Stimulated activated CD8-positive, alpha-beta memory T cell treated with anti-CD3 and anti-CD28 coated beads, Interleukin-4, amount 100 ng/mL, for 1 hour (primary cell): ENCODE data around the gene TMEM38A.

ENCODE experiments used
- DNase-seq, 2 donors: peaks; one replicate each; pipeline ENCODE4 v3.0.0-alpha.2; 2020; ENCODE audit warnings: low read depth in 2 of 2, low spot score in 1 of 2

Gene TMEM38A, protein sequence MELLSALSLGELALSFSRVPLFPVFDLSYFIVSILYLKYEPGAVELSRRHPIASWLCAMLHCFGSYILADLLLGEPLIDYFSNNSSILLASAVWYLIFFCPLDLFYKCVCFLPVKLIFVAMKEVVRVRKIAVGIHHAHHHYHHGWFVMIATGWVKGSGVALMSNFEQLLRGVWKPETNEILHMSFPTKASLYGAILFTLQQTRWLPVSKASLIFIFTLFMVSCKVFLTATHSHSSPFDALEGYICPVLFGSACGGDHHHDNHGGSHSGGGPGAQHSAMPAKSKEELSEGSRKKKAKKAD

DNA sequence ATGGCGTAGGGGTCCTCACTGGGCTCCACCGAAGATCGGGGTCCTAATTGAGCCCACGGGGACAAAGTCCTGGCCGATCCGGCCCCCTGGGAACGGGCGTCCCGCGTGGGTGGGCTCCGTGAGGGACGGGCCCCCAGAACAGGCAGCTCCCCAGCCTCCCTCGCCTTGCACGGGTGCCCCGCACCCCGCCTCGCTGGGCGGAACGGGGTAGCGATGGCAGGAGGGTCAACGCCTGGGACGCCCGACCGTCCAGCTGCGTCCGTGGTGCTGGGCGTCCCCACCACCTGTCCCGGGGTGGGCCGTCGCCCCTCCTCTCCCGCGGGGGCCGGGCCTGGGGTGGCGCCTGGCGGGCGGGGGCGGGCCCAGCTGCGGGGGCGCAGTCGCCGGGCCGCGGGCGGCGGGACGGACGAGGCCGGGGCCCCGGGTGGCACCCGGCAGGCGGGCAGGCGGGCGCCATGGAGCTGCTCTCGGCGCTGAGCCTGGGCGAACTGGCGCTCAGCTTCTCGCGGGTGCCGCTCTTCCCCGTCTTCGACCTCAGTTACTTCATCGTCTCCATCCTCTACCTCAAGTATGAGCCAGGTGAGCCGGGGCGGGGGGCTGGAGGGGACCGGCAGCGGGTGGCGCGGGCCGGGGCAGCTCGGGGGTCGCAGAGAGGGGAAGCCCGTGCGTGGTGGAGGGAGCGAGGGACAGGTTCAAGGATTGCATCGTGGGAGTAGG lies at the start of gene TMEM38A:
Gene TMEM38A, plus strand, starts transcription at position 377 of the 717 bp plus-strand sequence. Its CDS starts 79 bp downstream, at position 456.
- DNase-seq = peak in 1 of 2 donors; percentile 17

DNA sequence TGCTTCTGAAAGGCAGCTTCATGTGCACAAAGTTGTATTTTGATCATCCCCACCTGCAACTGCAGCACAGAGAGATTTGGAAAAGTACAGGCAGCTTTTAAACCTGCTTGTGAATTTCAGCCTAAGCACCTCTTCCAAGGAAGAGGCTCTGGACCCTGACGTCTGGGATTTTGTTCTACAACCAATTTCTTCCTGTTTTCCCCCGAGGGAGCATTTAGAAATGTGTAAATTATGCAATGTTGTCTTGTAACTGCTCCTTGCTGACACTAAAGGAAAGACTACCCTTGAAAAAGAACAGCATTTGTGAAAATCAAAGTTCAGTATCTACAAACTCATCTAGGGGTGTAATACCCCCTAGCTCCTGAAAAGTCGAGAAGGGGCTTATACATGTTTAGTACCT lies 48.3 kb upstream of the TMEM38A start:
- DNase-seq = no peak

DNA sequence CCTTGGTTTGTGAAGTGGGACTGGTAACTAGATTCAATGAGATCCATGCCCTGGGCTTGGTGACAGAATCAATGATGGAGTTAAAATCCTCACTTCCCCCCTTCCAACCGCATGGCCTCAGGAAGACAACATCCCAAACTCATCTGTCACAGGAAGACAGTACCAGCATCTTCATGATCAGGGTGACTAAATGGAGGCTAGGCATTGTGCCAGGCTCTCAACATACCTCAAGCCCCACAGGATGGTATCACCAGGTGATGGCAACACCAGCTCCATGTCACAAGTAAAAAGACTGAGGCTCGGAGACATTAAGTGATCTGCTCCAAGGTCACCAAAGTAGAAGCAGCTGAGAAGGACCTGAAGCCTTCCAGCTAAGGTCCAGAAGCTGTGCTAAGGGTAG lies 47.1 kb upstream of the TMEM38A start:
- DNase-seq = no peak

DNA sequence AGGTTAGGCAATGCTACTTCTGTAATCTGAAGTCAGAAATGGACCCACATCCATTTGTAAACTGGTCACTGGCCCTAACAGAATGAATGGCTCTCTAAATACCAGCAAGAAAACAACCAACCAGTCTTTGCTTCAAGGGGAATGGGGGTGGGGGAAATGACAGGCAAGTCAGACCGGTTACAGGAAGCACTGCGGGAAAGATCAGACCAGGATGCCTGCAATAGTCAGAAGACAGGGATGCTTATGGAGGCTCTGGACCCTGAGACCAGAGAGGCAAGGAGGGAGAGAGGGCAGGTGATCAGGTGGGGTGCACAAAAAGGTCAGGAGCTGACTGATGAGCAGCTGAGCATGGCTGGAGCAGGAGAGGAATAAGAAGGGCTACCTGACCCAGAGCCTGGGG lies 46.0 kb upstream of the TMEM38A start:
- DNase-seq = no peak

DNA sequence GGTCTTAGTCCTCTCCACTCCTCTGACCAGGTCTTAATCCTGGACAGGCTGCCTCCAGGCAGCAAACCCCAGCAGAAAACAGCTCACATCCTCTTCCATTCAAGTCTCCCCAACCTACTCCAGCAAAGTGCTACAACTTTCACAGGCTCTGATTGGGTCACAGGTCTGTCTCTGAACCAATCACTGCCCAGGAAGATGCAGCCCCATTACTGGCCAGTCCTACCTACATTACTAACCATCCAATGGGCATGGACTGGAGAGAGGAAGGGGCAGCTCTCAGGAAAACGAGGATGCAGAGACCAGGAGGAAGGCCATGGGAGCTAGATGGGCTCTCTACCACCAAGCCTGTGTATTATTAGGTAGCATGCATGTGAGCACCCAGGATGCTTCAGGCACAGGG lies 45.1 kb upstream of the TMEM38A start:
- no peak for DNase-seq

DNA sequence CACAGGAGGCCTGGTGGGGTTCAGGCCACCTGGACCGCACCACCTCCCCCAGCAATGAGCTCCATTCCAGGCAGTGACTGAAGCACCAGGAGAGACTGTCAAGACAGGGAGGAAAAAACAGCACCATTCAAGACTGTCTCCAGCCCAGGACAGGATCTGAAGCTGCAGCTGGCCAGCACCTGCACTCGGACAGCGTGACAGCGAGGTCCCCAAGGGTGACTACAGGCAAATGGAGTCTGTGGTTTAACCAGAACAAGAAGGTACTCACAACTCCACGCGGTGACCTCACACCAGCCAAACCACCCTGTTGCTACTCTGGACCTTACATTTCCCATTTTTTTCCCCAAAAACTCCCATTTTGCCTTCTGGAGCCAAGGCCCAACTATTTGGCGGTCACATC lies 42.7 kb upstream of the TMEM38A start:
- DNase-seq = no peak

DNA sequence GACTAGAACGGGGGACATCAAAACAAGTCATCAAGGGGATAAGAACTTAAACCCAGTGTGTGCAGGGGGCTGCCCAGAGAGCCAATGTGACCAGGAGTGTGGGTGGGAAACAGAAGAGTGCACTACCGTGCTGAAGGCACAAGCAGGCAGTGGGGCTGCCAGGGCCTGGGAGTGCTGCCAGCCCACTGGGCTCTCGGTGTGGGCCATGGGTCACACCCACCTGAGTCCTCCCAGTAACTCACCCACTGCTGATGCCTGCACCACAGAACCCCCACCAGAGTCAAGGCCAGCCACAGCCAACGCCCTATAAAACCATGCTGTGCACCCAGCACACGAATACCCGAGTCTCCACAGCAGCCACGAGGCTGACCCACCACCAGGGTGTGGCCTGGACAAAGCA lies 41.5 kb upstream of the TMEM38A start:
- no peak for DNase-seq

DNA sequence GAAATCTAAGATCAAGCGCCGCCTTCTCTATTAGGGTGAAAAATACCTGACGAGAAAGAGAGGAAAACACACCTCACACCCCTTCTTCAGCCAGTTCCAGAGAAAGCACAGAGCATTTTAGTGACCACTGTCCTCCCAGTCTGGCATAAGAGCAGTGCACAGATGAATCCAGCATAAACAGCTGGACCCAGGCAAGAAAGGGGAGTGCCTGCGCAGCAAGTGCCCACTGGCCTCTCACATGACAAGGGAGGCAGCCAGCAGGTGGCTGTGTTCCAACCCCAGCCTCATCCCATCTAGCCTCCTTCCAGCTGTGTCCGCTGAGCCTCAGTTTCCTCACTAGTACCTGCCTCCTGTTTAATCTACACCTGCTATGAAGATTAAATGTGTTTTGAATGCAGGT lies 40.9 kb upstream of the TMEM38A start:
- DNase-seq = no peak

DNA sequence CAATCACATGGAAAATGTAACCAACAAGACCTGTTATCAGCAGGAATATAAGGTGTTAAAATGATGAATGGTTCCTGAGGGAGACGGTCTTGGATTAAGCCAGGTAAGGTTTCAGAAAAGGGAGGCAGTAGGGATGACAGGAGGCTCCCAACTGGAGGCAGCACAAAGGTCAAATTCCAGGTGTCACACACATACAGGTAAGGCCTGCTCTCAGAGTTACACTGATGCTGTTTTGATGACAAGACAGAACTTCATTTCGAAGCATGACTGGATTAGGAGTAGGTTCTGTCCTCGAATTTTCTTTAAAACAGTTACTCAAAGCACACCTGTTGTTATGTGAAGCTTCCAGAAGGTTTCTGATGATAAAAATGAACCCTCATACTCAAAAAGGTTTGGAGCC lies 40.4 kb upstream of the TMEM38A start:
- no peak for DNase-seq

DNA sequence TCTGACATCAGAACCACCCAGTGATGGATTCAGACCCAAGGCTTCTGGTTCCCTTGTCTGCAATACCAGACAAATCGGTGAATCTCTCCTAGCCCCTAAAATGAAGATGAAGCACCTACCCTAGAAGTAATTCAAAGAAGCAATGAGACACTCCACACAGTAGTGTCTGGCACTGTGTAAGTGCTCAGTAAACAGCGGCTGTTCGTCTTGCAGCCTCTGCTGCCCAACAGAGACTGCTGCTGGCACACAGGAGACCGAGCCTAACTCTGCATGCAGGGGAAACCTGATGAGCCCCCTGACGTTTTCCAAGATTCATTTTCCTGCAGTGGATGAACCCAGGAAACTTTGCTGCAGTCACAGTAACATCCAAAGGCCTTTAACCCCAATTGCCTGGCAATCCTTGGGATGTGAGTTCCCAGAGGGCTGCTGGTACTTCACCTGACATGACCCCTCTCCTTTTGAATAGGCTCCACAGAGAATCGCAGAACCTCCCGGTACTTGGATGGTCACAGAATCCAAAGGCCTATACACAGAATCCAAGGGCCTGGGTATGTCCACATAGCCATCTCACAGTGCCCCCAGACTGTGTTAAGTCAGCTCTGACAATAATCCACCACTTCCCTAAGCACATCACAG lies 39.7 kb upstream of the TMEM38A start:
- no peak for DNase-seq

DNA sequence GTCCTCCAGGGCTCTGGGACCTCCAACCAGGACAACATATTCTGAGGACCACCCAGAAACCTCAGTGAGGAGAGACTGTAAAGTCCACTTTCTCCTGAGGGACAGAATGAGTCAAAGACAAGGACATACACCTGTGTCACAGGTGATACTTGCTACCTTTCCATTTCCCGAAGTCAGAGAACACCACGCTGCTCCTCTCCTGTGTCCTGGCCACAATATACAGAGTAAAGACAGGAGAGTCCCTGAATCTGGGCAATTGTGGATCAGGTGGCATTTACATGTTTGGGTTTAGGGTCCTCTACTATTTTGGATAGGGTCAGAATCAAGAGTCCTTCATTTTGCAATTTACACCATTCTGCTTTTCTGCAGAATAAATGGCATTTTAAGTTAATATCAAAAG lies 37.9 kb upstream of the TMEM38A start:
- no peak for DNase-seq

DNA sequence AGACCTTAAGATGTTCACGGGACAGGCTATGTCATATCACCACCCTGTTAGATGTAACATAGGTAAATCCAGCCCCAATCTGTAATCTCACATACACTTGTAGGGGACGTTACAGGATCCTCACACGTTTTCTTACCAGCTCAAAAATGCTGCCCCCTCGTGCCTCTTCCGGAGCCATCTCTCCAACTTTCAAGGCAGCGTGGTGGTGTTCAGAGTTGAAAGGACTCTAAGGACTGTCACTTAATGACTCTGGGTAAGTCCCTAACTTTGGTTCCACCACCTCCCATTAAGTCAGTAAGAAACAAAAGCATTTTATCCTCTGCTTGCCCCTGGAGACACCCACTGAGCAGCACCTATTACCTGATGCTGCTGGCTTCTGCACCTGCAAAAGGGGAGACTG lies 37.4 kb upstream of the TMEM38A start:
- DNase-seq = no peak

DNA sequence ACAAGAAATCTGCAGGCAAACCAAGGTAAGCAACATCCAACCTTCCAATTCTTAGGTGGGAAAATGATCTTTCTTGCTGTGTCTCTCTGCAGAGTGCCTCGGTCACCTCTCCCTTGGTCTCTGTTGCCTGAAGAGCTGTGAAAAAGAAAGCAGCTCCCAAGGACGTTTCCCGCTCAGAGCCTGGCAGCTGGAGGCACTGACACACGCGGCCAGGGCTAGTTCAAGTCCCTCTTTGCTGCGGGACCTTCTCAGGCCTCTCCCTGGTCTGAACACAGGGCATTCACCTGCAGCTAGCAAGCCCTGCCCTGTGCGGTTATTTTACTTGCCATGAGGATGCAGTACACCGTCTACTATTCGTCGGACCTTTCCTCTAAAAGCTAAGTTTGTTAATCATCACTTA lies 36.7 kb upstream of the TMEM38A start:
- no peak for DNase-seq

DNA sequence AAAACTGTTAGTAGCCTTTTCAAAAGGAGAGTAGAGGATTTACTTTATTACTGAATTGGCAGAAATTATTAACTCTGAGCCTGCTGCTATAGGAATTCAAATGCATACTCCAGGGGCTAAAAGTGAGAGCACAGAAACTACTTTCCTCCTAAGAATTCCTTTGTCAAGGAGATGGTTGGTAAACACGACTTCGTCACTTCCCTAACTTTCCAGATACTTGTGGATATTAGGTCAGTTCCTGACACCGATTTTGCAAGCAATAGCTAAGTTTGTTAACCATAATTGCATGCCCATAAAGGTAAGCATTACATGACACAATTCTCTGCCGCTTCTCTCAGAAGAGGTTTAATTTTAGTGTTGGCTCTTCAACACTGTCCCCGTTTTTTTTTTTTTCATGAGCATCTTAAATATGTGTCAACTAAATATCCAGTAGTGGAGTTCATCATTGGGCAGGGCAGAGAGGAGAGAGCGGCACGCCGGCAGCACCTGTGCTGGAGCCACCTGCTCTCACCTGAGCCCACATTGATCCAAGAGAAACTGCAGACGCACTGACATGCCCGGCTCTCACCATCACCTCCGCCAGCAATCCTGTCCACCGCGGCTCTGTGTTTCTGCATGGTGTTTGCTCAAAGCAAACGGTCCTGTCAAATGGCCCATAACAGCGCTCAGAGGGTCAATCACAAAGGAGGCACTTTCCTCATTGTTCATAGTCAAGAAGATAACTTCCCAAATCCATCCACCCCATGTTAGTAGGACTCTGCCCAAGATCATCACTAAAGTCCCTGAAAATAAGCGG lies 35.6 kb upstream of the TMEM38A start:
- no peak for DNase-seq

DNA sequence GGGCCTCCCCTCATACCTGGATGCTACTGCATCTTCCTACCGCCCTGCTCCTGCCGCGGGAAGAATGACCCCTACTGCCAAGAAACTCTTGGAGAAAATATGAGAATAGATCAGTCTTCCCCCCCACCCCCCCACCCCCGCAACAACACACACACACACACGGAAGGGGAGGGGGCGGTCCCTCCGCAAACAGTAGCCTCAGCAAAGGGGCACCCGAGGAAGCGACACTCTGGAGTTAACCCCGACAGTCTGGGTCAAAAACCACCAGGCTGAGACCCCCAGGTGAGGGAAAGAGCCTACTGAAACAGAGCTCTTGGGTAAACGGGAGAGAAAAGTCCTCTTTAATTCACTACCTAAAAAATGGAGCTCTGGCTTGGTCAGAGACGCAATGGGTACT lies 34.1 kb upstream of the TMEM38A start:
- no peak for DNase-seq

DNA sequence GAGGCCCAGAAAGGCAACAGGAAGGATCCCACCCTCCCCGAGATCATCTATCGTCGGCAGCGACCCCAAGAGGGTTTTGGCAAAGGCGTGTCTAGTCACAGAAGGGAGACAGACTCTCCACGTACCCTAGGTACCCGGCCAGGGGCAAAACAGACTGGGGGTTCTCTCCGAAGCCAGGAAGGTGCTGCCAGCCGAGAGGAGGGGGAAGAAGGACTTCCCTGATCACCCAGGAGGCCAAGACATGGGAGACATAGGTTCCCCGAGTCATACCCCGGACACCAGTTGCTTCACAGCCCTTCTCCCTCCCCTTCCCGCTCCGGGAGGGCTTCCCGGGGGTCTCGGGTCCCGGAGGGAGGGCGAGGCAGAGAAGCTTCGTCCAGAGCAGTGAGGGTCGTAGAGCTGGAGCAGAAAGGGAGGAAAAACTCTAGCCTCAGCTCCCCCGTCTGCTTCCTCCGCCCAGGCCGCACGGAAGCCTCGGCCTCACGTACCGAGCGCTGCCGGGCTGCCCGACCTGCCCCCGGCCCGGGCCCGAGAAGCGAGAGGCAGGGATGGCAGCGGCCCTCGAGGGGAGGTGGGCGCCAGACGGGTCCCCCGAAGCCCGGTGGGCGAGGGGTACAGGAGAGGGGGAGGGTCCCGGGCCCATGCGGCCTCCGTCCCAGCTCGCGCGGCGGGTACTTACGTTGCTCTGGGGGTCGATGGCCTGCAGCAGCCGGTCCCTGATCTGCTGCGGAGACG lies 33.6 kb upstream of the TMEM38A start:
- peak in 1 of 2 donors; percentile 5 for DNase-seq

DNA sequence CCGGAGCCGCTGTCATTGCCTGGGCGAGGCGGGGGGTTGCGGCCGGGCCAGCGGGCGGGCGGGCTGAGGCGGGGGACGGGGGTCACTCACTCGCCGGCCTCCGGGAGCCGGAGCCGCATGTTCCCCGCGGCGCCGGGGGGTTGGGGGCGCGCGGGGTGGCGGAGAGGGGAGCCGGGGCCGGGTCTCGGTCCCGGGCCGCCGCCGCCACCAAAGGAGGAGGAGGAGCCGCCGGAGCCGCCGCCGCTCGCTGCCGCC lies 33.1 kb upstream of the TMEM38A start:
- DNase-seq = no peak

DNA sequence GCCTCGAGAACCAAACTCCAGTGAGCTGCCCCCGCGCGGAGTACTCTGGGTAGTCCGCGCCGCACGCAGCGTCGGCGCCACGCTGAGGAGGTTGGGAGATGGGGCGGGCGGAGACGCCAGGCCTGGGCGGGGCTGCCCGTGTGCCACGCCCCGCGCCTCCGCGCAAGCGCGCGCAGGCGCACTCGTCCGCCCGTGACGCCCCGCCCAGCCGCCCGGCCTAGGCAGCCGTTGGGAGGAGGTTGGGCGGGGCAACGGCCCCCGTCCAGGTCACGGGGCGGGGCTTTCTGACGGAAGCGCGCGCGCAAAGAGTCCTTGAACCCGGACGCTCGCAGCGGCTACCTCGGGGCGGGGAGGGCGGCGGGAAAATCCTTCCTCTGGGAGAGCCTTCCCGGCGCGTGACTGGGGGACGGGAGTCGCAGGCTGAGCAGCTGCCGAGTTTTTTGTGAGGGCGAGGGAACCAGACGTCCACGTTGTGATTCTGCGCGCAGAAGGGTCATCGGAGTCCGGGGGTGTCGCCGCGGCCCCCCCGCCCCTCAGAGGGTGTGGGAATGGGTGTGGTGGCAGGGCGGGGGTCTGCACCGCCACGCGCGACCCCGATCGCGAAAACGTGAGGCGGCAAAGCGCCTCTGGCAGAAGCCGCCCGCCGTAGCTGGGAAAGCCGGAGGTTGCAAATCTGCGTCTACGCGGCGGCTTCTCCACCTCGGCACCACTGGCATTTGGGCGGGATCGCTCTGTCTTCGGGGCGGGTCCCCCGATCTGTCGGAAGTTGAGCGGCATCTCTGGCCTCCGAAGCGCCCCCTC lies 32.6 kb upstream of the TMEM38A start, which contains the start of gene MED26:
Gene MED26, minus strand, starts transcription at position 22 of the 801 bp plus-strand sequence. CDS start 261 bp downstream, outside the sequence.
- peak; percentile 93 for DNase-seq

DNA sequence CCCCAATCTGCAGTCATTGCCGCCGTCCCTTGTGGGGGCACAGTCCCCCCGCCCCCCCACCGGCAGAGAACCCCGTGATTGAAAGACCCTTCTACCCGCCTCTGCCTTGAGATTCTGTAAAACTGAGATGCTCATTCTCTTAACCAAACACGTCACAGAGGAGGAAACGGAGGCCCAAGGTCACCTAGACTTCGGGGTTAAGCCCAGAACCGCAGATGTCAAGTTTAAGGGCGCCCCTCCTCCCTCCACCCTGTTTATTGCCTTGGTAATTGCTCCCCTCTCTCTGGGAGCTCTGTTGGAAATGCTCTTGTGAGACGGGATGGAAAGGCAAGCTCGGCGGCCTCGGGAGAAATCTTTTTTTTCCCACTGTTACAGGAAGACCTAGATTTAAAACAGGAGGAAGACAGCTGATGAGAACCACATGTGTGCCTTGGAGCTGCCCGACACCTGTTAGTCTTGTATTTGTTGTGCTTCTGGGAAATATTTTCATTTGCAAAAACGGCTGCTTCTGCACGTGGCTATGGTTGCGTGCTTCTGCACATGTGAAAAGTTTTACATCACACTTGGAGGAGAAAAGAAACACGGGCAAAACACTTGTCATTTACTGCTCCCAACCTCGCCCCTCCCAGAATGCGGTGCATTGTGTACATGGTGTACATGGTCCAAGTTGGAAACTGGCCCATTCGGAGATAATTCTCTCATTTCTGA lies 31.8 kb upstream of the TMEM38A start:
- no peak for DNase-seq

DNA sequence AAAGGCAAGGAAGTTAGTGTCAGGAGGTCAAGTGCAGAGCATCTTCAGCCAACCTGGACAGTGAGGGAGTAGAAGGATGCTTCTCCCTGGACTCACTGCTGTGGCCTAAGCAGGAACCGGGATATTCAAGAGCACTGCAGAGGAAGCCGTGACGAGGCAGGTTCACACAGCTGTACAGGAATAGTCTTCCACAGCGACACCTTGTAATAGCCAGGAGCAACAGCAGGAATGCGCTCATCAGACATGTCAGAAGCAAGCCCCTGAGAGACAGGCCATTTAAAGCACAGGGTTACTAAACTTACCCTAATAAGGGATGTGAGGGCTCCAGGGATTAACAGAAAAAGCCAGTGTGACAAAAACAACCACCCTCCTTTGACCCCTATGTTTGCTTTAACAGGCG lies 29.5 kb upstream of the TMEM38A start:
- DNase-seq = no peak
